Left ventricle myocardium inferior (tissue), 1 donor: ENCODE data around the gene JUNB. TPM values are rescaled to one million over a fixed set of nuclear protein-coding genes. Genes with fewer than 3 reads are reported as not detected.

Source experiments
- DNase-seq: peaks from one replicate; pipeline ENCODE4 v3.0.0-alpha.2; 2020
- H3K27ac ChIP-seq: fragments of 200-600 bp; replicated peaks from 2 replicates; pipeline ENCODE4 v1.8.0; 2021
- H3K27me3 ChIP-seq: fragments of 200-600 bp; 2 replicates; pipeline ENCODE4 v1.8.0; 2021; ENCODE audit warnings: low read depth
- H3K36me3 ChIP-seq: fragments of 200-600 bp; 2 replicates; pipeline ENCODE4 v1.8.0; 2021
- H3K4me1 ChIP-seq: fragments of 200-600 bp; 2 replicates; pipeline ENCODE4 v1.8.0; 2021
- H3K4me3 ChIP-seq: fragments of 200-600 bp; 2 replicates; pipeline ENCODE4 v1.8.0; 2021; ENCODE audit warnings: mild to moderate bottlenecking, moderate library complexity
- H3K9me3 ChIP-seq: fragments of 200-600 bp; replicated peaks from 2 replicates; pipeline ENCODE4 v1.8.0; 2021
- CTCF ChIP-seq: fragments of 200-600 bp; IDR thresholded peaks from 2 replicates; pipeline ENCODE4 v1.8.0; 2021; ENCODE audit warnings: antibody characterized with exemption, mild to moderate bottlenecking, borderline replicate concordance
- intact Hi-C: fragments of 100-400 bp; cut with micrococcal nuclease; formaldehyde crosslinking; loops from one replicate; pipeline ENCODE4 v1.11.0; 2022
- total RNA-seq: library from RNA; stranded (reverse); fragmentation: NEBNext Ultra II Directional; extraction: Animal tissue kit (Norgen Biotek cat#: 25700); gene quantifications from one replicate; pipeline ENCODE4 v1.2.1, GENCODE V29; 2021
- donor health status: DM: no; HTN: yes; CAD: no; lungs with severe emphysema.

Gene JUNB
- total RNA-seq, 1 donor from 2014 or later: 26.7 TPM

GRCh38 chr19:12790628-12791344 lies 500 bp upstream of the JUNB start:
- peak overlapping the region; percentile 96 for H3K27ac ChIP-seq

GRCh38 chr19:12792051-12792852 lies 966 bp downstream of the JUNB start:
- intact Hi-C loops: no loop called here

More at GRCh38 chr19:12790628-12791344, 500 bp upstream of the JUNB start:
- no peak for TF ChIP-seq CTCF
- DNase-seq: no peak
- Histone ChIP-seq H3K4me1 (peaks cover 85% of the 10 kb centered on the region), H3K9me3 (no peaks in the 10 kb centered on the region), H3K27me3 (no peaks in the 10 kb centered on the region), H3K4me3 (peak overlapping the region; percentile 76), H3K36me3 (no peaks in the 10 kb centered on the region)
- intact Hi-C loops: no loop called here

GRCh38 chr19:12792853-12793289 lies 1.6 kb downstream of the JUNB start:
- Histone ChIP-seq H3K27ac (peak overlapping the region; percentile 96), H3K9me3 (no peaks in the 10 kb centered on the region), H3K27me3 (no peaks in the 10 kb centered on the region), H3K4me3 (peak overlapping the region; percentile 76), H3K4me1 (peaks cover 71% of the 10 kb centered on the region), H3K36me3 (peaks cover 11% of the 10 kb centered on the region)
- no peak for DNase-seq
- TF ChIP-seq CTCF: no peak
- intact Hi-C loops: no loop called here

More at GRCh38 chr19:12792051-12792852, 966 bp downstream of the JUNB start:
- no peak for TF ChIP-seq CTCF
- no peaks in the 10 kb centered on the region for H3K27me3 ChIP-seq
- peak; percentile 75 for DNase-seq
- peaks cover 77% of the 10 kb centered on the region for H3K4me1 ChIP-seq
- H3K27ac ChIP-seq: peak overlapping the region; percentile 96
- H3K9me3 ChIP-seq: no peaks in the 10 kb centered on the region
- H3K4me3 ChIP-seq: peak overlapping the region; percentile 76
- H3K36me3 ChIP-seq: peaks cover 5% of the 10 kb centered on the region

- peak overlapping the region; percentile 76 for H3K4me3 ChIP-seq
- no peak for TF ChIP-seq CTCF
- peak overlapping the region; percentile 96 for H3K27ac ChIP-seq
- no peaks in the 10 kb centered on the region for H3K9me3 ChIP-seq
- peak; percentile 93 for DNase-seq
- H3K27me3 ChIP-seq: no peaks in the 10 kb centered on the region
- intact Hi-C loops: no loop called here
- H3K36me3 ChIP-seq: peaks cover 18% of the 10 kb centered on the region
- peaks cover 65% of the 10 kb centered on the region for H3K4me1 ChIP-seq
Measured at GRCh38 chr19:12793290-12794195, 2.3 kb downstream of the JUNB start.
